ENCODE data around the gene BRK1. TPM values are rescaled to one million over a fixed set of nuclear protein-coding genes. Genes with fewer than 3 reads are reported as not detected.

BRK1 gene
- total and polyA plus RNA-seq, 4 donors: 28.3 to 82.2 (median 67.9) TPM

DNA sequence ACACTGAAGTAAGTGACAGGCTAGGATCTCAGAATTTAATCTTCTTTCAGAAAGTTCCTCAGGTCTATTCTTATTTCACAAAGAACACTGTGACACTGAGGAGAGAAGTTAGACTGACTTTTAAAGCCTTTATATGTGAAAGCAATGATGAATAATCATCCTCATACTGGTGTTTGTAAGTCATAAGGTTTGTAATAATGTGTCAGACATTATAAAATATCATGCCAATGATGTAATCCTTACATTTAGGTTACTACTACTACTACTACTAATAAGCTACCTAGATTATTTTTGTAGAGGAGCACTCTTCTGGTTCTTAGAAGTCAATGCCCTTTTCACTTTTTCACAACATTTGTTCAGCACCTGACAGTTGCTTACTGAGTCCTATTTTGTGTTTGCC, 40.8 kb upstream of the BRK1 start:
- Histone ChIP-seq H3K4me3 (ENCODE audit: low read depth in 1 of 3, low read length in 3 of 3) (no peak overlapping the region), H3K9ac (ENCODE audit: low read depth in 1 of 2, low read length in 2 of 2) (no peak overlapping the region), H3K36me3 (ENCODE audit: control insufficient read depth in 4 of 4, insufficient read depth in 3 of 4, low read depth in 1 of 4, low read length in 3 of 4) (no peaks in the 10 kb centered on the region), H3K27ac (ENCODE audit: low read depth in 1 of 2, low read length in 2 of 2) (no peak overlapping the region), H3K4me1 (ENCODE audit: control insufficient read depth in 4 of 4, insufficient read depth in 4 of 4, low read length in 3 of 4) (no peaks in the 10 kb centered on the region), H3K9me3 (ENCODE audit: control insufficient read depth in 4 of 4, low read length in 3 of 4) (no peaks in the 10 kb centered on the region), H3K27me3 (ENCODE audit: control insufficient read depth in 4 of 4, insufficient read depth in 4 of 4, low read length in 3 of 4) (no peaks in the 10 kb centered on the region)
- no peak for TF ChIP-seq FOXA1 (IDR thresholded peaks at IDR 0.05)
- DNase-seq (ENCODE audit: low spot score): no peak

DNA sequence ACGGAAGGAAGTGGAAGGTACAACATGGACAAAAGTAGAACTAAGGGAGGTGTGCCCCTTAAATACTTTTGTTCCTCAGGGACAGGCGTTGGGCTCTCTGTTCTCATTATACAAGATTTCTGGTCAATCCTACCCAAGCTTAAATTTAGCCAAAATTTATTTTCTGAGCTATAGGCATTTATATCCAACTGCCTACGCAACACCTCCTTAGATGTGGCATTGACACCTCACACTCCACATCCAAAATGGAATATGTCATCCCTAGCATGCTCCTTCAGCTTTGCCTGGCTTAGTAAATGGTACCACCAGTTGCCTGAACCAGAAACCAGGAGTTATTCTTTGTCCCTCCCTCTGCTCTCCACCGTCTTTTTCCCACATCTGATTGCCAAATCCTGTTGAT, 33.6 kb upstream of the BRK1 start:
- no peaks in the 10 kb centered on the region for H3K4me1 ChIP-seq (ENCODE audit: control insufficient read depth in 4 of 4, insufficient read depth in 4 of 4, low read length in 3 of 4)
- TF ChIP-seq YY1 (IDR thresholded peaks at IDR 0.05): no peak
- TF ChIP-seq HNF4A (conservative IDR thresholded peaks at IDR 0.05): no peak
- TF ChIP-seq RAD21 (IDR thresholded peaks at IDR 0.05): no peak
- TF ChIP-seq, protein P1, sequence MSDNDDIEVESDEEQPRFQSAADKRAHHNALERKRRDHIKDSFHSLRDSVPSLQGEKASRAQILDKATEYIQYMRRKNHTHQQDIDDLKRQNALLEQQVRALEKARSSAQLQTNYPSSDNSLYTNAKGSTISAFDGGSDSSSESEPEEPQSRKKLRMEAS (IDR thresholded peaks at IDR 0.05): no peak
- no peak for TF ChIP-seq JUND (IDR thresholded peaks at IDR 0.05)
- TF ChIP-seq SP1 (IDR thresholded peaks at IDR 0.05): no peak
- no peak for TF ChIP-seq REST (IDR thresholded peaks at IDR 0.05)
- no peak for TF ChIP-seq HNF4G (IDR thresholded peaks at IDR 0.05)
- no peak for TF ChIP-seq EGR1 (IDR thresholded peaks at IDR 0.05; ENCODE audit: low read depth in 2 of 2)
- no peak for TF ChIP-seq RXRA (IDR thresholded peaks at IDR 0.05)
- TF ChIP-seq, protein P2, sequence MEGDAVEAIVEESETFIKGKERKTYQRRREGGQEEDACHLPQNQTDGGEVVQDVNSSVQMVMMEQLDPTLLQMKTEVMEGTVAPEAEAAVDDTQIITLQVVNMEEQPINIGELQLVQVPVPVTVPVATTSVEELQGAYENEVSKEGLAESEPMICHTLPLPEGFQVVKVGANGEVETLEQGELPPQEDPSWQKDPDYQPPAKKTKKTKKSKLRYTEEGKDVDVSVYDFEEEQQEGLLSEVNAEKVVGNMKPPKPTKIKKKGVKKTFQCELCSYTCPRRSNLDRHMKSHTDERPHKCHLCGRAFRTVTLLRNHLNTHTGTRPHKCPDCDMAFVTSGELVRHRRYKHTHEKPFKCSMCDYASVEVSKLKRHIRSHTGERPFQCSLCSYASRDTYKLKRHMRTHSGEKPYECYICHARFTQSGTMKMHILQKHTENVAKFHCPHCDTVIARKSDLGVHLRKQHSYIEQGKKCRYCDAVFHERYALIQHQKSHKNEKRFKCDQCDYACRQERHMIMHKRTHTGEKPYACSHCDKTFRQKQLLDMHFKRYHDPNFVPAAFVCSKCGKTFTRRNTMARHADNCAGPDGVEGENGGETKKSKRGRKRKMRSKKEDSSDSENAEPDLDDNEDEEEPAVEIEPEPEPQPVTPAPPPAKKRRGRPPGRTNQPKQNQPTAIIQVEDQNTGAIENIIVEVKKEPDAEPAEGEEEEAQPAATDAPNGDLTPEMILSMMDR (IDR thresholded peaks at IDR 0.05; ENCODE audit: low read depth, low read length, missing input control): no peak
- TF ChIP-seq, protein P3, sequence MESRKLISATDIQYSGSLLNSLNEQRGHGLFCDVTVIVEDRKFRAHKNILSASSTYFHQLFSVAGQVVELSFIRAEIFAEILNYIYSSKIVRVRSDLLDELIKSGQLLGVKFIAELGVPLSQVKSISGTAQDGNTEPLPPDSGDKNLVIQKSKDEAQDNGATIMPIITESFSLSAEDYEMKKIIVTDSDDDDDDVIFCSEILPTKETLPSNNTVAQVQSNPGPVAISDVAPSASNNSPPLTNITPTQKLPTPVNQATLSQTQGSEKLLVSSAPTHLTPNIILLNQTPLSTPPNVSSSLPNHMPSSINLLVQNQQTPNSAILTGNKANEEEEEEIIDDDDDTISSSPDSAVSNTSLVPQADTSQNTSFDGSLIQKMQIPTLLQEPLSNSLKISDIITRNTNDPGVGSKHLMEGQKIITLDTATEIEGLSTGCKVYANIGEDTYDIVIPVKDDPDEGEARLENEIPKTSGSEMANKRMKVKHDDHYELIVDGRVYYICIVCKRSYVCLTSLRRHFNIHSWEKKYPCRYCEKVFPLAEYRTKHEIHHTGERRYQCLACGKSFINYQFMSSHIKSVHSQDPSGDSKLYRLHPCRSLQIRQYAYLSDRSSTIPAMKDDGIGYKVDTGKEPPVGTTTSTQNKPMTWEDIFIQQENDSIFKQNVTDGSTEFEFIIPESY (IDR thresholded peaks at IDR 0.05): no peak
- no peak for TF ChIP-seq NR2F2 (IDR thresholded peaks at IDR 0.05)
- no peak for TF ChIP-seq GABPA (IDR thresholded peaks at IDR 0.05 in 1 of 2, conservative IDR thresholded peaks at IDR 0.05 in 1 of 2)
- WGBS: 96% methylated on average over 4 of the region's 4 CpGs

More for the DNA sequence above, 33.6 kb upstream of the BRK1 start:
- Histone ChIP-seq H3K27ac (ENCODE audit: low read depth in 1 of 2, low read length in 2 of 2) (no peak overlapping the region), H3K9me3 (ENCODE audit: control insufficient read depth in 4 of 4, low read length in 3 of 4) (no peaks in the 10 kb centered on the region), H3K9ac (ENCODE audit: low read depth in 1 of 2, low read length in 2 of 2) (no peak overlapping the region), H3K36me3 (ENCODE audit: control insufficient read depth in 4 of 4, insufficient read depth in 3 of 4, low read depth in 1 of 4, low read length in 3 of 4) (no peaks in the 10 kb centered on the region), H3K27me3 (ENCODE audit: control insufficient read depth in 4 of 4, insufficient read depth in 4 of 4, low read length in 3 of 4) (no peaks in the 10 kb centered on the region), H3K4me3 (ENCODE audit: low read depth in 1 of 3, low read length in 3 of 3) (no peak overlapping the region)
- no peak for DNase-seq (ENCODE audit: low spot score)

Data from liver (tissue), 9 donors.